Hematopoietic multipotent progenitor cell treated with erythropoietin and hydrocortisone succinate and interleukin-3 and kit ligand, for 4 days (in vitro differentiated cells): ENCODE measurements around the gene TIAM1.

Source experiments
- DNase-seq: peaks from one replicate; pipeline ENCODE4 v3.0.0-alpha.2; 2015

The TIAM1 gene

DNA sequence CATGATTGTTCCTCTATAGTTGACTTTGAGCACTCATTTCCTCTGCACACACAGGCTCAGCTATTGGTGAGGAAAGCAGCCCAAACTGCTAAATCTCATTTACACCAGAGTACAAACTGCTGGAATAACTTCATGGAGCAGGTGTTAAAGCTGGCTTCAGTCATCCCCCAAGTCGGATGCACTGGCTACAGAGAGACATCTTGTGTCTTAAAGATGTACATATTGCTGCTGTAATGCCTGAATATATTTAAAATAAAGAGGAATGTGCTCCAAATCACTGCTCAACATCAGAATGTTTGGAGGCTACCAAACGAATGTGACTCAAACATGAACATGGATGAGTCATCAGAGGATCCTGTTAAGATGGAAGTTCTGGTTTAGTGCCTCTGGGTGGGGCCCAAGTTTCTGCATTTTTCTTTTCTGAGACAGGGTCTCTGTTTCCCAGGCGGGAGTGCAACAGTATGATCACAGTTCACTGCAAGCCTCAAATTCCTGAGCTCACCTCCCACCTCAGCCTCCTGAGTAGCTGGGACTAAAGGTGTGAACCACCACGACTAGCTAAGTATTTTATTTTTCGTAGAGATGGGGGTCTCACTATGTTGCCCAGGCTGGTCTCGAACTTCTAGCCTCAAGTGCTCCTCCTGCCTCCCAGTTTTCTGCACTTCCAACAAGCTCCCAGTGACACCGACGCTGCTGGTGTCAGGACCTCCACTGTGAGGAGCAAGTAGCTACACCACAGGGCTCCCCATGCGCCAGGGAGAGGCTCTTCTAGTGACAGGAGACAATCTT is 226.7 kb downstream of the TIAM1 start:
- DNase-seq = no peak

DNA sequence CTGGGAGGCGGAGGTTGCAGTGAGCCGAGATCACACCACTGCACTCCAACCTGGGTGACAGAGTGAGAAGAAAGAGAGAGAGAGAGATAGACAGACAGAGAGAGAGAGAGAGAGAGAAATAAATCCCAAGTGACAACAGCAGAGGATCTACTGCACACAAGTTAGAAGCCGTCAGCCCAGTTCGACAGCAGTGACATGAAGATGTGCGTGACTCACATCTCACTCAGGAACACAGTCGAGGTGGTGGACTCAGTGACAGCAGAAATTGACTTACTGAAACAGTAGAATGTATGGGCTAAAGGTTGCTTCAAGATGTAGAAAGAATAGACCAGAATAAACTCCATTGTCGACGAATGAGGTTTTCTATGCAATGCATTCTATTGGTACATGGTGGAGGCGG is 228.8 kb downstream of the TIAM1 start:
- no peak for DNase-seq

DNA sequence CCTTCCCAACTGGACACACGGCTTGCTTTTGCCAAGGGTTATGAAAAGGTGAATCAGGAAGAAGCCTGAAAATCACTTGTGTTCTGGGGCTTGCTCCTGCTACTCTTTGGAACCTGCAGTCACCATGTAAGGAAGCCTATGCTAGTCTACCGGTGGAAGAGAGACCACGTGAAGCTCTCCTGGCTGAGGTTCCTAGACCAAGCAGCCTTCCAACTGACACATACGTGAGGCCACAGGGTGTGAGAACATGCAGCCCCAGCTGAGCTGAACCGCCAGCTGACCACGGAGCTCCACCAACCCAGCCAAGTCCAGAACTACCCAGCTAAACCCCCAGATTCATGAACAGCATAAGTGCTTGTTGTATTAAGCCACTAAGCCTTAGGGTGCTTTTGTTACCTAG is 233.0 kb downstream of the TIAM1 start:
- no peak for DNase-seq

- DNase-seq = no peak
Observed at GRCh38 chr21:31110430-31110829, 233.6 kb downstream of the TIAM1 start.

DNA sequence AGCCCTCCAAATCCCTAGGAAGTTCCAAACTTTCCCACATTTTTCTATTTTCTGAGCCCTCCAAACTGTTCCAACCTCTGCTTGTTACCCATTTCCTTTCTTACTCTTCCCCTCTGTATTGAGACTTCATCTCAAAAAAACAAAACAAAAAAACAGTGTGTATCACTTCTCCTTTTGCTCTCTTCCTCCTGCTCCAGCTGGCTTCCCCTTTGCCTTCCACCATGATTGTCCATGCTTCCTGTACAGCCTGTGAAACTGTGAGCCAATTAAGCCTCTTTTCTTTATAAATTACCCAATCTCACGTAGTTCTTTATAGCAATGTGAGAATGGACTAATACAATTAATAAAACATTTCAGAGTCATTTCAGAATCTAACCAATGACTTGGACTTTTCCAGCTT is 236.2 kb downstream of the TIAM1 start:
- DNase-seq = peak; percentile 47

GRCh38 chr21:31107176-31107785 is 236.8 kb downstream of the TIAM1 start:
- no peak for DNase-seq

- no peak for DNase-seq
Observed at GRCh38 chr21:31103571-31104265, 240.3 kb downstream of the TIAM1 start.

- DNase-seq = no peak
Observed at GRCh38 chr21:31103163-31103562, 240.9 kb downstream of the TIAM1 start.

DNA sequence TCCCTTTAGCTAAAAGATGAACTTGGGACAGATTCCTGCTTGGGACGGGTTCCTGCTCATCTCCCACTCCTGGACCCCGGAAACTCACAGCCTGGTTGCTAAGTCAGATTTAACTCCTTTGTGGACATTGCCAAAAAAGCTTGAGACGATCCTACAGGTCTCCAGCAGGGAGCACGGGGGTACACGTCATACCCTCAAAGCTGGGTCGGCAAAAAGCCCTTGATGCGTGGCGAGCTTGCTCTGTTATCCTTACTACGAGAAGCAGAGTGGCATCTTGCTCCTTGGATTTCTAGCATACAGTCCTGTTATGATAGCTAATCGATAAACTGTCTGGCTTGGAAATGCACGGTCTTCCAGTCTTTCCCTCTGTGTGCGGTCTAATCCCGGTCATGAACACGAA is 244.9 kb downstream of the TIAM1 start:
- DNase-seq = no peak

DNA sequence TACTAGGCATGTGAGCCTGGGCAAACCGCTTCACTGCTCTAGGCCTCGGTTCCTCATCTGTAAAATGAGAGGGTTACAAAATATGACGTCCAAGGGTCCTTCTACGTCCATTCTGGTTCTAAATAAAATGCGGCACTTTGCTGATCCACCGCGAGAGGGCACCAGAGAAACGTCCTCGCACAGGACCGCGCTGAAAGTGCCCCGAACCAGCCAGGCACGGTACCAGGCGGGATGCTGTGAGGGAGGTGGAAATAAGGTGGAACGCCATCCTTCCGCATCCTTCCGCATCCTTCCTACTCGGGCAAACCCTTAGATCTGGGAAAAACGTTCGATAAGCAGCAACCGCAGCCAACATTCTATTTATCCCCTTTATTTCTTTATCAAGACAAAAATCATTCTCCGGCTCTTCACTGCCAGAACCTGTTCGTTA is 245.5 kb downstream of the TIAM1 start:
- DNase-seq = peak; percentile 79

GRCh38 chr21:31092832-31093625 is 251.0 kb downstream of the TIAM1 start:
- DNase-seq = no peak

DNA sequence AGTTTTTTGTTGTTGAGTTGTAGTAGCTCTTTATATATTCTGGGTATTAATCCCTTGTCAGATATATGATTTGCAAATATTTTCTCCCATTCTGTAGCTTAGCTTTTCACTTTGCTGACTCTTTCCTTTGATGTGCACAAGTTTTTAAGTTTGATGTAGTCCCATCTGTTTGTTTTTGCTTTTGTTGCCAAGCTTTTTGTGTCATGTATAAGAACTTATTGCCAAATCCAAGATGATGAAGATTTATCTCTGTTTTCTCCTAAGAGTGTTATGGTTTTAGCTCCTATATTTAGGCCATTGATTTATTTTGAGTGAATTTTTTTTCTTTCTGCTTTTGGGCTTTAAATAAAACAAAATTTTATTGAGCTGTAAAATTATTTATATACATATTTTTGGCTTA is 253.7 kb downstream of the TIAM1 start:
- no peak for DNase-seq

DNA sequence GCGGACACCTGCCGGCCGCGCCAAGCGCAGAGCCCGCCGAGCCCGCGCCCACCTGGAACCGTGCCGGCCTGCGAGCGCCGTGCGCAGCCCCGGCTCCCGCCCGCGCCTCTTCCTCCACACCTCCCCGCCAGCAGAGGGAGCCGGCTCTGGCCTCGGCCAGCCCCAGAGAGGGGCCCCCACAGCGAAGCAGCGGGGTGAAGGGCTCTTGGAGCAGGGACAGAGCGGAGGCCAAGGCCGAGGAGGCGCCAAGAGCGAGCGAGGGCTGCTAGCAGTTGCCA is 255.6 kb downstream of the TIAM1 start:
- peak; percentile 30 for DNase-seq

DNA sequence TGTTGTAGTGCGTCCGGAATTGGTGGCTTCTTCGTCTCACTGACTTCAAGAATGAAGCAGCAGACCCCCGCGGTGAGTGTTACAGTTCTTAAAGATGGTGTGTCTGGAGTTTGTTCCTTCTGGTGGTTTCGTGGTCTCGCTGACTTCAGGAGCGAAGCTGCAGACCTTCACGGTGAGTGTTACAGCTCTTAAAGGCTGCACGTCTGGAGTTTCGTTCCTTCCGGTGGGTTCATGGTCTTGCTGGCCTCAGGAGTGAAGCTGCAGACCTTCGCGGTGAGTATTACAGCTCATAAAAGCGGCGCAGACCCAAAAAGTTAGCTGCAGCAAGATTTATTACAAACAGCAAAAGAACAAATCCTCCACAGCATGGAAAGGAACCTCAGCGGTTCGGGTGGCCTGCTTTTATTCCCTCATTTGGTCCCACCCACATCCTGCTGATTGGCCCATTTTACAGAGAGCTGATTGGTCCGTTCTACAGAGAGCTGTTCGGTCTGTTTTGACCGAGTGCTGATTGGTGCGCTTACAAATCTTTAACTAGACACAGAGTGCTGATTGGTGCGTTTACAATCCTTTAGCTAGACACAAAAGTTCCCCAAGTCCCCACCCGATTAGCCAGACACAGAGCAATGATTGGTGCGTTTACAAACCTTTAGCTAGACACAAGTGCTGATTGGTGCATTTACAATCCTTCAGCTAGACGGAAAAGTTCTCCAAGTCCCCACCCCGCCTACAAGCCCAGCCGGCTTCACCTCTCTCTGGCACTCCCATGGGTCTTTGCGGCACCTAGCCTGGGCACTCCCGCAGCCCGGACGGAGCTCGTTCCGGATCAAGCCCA is 256.2 kb downstream of the TIAM1 start:
- DNase-seq = peak; percentile 7

DNA sequence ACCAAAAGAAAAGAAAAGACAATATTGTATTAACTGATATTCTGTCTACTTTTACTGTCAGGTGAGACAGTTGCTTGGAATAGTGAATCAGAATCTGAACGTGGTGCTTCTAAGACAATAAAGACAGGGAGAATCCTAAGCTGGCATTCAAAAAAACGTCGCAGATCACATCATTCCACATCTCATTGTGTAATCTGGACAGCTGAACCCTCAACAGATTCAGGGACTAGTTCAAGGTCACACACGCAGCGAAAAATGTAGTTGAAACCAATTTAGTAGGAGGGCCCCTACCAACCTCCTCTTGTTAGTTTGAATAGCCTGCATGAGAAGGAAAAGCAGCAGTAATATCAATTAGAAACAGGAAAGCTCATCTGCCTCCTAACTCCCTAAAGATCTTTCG is 259.4 kb downstream of the TIAM1 start:
- no peak for DNase-seq

DNA sequence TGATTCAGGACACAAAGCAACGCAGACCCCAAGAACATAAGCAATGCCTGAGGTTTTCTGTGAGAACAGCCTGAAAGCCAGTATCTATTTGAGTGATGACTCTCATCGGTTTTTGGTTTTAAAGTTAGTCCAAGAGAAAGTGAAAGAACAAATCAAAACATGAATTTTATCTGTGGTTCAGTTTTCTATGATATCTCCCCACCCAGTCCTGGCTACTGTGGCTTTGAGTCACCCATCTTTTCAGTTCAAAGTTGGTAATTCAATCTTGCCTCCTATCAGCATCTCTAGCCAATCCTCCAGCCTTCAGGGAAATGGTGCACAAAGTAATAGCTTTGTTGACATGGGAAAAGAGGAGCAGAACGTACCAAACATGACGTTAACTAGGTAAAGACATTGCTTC is 265.3 kb downstream of the TIAM1 start:
- no peak for DNase-seq

DNA sequence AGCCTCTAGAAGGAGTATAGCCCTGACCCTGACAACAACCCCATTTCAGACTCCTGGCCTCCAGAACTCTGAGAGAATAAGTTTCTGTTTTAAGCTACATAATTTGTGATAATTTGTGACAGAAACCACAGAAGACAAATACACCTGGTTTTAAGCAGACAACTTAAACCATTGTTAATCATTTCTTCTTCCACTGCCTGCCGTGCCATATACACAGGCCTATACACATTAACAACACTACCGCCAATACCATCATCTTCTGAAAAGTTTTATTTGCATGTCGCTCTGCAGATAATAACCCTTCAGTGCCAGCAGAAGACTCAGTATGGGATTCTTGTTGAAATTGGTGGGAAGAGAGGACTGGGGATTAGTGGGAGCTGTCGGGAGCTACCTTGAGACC is 265.8 kb downstream of the TIAM1 start:
- DNase-seq = no peak

GRCh38 chr21:31075848-31076247 is 268.2 kb downstream of the TIAM1 start:
- no peak for DNase-seq

DNA sequence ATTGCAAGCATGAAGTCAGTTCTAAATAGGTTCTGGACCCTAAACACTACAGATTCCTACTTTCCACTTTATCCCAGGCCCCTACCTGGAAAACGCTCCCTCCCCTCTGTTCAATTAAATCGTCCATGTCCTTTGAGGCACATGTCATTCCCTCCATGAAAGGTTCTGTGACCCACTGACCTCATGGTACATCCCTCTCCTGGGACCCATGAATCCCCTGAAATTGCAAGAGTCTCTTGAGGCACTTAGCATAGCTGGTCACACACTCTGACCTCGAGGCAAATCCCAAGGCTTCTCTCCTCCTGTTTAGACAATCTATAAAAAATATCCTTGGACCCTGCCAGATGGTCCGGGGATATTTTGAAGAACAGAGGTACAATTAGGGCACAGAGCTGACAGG is 271.5 kb downstream of the TIAM1 start:
- DNase-seq = no peak
